Measurements from ENCODE around the gene VWF. TPM values are rescaled to one million over a fixed set of nuclear protein-coding genes. Genes with fewer than 3 reads are reported as not detected.
"Not testable (repeated sequence)": the region's sequence is repeated elsewhere in the genome, so short reads cannot be mapped to it uniquely, and the experiment has no call there.

Gene VWF
- total RNA-seq, 1 donor from 2014 or later = 9.7 TPM

- no peak for DNase-seq
These were observed 21.1 kb upstream of the VWF start for GRCh38 chr12:6145564-6145963.

- no peak for DNase-seq
These were observed 18.8 kb upstream of the VWF start for GRCh38 chr12:6143303-6143675.

- DNase-seq = not testable (repeated sequence)
These were observed 18.2 kb upstream of the VWF start for GRCh38 chr12:6142368-6143302.

GRCh38 chr12:6141731-6142367, 17.4 kb upstream of the VWF start:
- DNase-seq = not testable (repeated sequence)

- no peak for DNase-seq
These were observed 16.4 kb upstream of the VWF start for GRCh38 chr12:6140651-6141447.

- no peak for DNase-seq
These were observed 10.6 kb upstream of the VWF start for GRCh38 chr12:6135071-6135470.

- no peak for DNase-seq
These were observed 9.2 kb upstream of the VWF start for GRCh38 chr12:6133642-6134041.

GRCh38 chr12:6132496-6132895, 8.0 kb upstream of the VWF start:
- no peak for DNase-seq

GRCh38 chr12:6125310-6125608, 789 bp upstream of the VWF start:
- DNase-seq = no peak

GRCh38 chr12:6123258-6123657, 1.2 kb downstream of the VWF start:
- no peak for DNase-seq

GRCh38 chr12:6122201-6122600, 2.3 kb downstream of the VWF start:
- no peak for DNase-seq

GRCh38 chr12:6120796-6121473, 3.5 kb downstream of the VWF start:
- DNase-seq = no peak

- DNase-seq = no peak
These were observed 5.4 kb downstream of the VWF start for GRCh38 chr12:6118891-6119568.

GRCh38 chr12:6116471-6117021, 7.9 kb downstream of the VWF start:
- DNase-seq = no peak

GRCh38 chr12:6115389-6115788, 9.1 kb downstream of the VWF start:
- no peak for DNase-seq

- DNase-seq = no peak
These were observed 10.0 kb downstream of the VWF start for GRCh38 chr12:6114476-6114870.

- DNase-seq = no peak
These were observed 10.6 kb downstream of the VWF start for GRCh38 chr12:6113691-6114475.

- DNase-seq = no peak
These were observed 12.5 kb downstream of the VWF start for GRCh38 chr12:6112004-6112403.

- DNase-seq = no peak
These were observed 14.5 kb downstream of the VWF start for GRCh38 chr12:6110006-6110405.

- no peak for DNase-seq
These were observed 18.3 kb downstream of the VWF start for GRCh38 chr12:6106218-6106617.

GRCh38 chr12:6104842-6105241, 19.6 kb downstream of the VWF start:
- no peak for DNase-seq

All from occipital lobe (tissue), 2 donors.